GM19463 (cell line): Measurements from ENCODE around the gene VPS18.

ENCODE experiments used
- ATAC-seq: cut with Tn5 transposase; IDR thresholded peaks from one replicate; pipeline ENCODE4 v1.9.1; 2021; ENCODE audit warnings: mild to moderate bottlenecking, moderate library complexity; ENCODE audit not compliant: unreplicated experiment

The VPS18 gene

DNA sequence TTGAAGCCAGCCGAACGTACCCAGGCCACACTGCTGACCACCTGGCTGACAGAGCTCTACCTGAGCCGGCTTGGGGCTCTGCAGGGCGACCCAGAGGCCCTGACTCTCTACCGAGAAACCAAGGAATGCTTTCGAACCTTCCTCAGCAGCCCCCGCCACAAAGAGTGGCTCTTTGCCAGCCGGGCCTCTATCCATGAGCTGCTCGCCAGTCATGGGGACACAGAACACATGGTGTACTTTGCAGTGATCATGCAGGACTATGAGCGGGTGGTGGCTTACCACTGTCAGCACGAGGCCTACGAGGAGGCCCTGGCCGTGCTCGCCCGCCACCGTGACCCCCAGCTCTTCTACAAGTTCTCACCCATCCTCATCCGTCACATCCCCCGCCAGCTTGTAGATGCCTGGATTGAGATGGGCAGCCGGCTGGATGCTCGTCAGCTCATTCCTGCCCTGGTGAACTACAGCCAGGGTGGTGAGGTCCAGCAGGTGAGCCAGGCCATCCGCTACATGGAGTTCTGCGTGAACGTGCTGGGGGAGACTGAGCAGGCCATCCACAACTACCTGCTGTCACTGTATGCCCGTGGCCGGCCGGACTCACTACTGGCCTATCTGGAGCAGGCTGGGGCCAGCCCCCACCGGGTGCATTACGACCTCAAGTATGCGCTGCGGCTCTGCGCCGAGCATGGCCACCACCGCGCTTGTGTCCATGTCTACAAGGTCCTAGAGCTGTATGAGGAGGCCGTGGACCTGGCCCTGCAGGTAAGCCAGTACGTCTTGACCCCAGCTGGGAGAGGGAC is 6.2 kb downstream of the VPS18 start:
- ATAC-seq = no peak

DNA sequence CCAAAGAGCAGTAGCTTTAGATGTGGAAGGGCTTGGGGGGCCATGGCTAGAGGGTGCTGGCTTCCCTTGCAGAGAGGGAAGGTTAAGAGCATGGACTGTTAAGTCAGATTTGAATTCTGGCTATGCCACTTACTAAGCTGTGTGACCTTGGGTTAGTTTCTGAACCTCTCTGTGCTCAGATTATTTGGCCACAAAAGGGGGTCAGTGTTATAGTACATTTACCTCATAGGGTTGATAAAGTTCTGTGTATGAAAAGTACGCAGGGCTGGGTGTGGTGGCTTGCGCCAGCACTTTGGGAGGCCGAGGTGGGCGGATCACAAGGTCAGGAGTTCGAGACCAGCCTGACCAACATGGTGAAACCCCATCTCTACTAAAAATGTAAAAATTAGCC is 6.8 kb downstream of the VPS18 start:
- ATAC-seq = no peak

DNA sequence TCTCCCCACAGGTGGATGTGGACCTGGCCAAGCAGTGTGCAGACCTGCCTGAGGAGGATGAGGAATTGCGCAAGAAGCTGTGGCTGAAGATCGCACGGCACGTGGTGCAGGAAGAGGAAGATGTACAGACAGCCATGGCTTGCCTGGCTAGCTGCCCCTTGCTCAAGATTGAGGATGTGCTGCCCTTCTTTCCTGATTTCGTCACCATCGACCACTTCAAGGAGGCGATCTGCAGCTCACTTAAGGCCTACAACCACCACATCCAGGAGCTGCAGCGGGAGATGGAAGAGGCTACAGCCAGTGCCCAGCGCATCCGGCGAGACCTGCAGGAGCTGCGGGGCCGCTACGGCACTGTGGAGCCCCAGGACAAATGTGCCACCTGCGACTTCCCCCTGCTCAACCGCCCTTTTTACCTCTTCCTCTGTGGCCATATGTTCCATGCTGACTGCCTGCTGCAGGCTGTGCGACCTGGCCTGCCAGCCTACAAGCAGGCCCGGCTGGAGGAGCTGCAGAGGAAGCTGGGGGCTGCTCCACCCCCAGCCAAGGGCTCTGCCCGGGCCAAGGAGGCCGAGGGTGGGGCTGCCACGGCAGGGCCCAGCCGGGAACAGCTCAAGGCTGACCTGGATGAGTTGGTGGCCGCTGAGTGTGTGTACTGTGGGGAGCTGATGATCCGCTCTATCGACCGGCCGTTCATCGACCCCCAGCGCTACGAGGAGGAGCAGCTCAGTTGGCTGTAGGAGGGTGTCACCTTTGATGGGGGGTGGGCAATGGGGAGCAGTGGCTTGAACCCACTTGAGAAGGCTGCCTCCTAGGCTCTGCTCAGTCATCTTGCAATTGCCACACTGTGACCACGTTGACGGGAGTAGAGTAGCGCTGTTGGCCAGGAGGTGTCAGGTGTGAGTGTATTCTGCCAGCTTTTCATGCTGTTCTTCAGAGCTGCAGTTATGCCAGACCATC is 8.6 kb downstream of the VPS18 start:
- ATAC-seq = no peak

DNA sequence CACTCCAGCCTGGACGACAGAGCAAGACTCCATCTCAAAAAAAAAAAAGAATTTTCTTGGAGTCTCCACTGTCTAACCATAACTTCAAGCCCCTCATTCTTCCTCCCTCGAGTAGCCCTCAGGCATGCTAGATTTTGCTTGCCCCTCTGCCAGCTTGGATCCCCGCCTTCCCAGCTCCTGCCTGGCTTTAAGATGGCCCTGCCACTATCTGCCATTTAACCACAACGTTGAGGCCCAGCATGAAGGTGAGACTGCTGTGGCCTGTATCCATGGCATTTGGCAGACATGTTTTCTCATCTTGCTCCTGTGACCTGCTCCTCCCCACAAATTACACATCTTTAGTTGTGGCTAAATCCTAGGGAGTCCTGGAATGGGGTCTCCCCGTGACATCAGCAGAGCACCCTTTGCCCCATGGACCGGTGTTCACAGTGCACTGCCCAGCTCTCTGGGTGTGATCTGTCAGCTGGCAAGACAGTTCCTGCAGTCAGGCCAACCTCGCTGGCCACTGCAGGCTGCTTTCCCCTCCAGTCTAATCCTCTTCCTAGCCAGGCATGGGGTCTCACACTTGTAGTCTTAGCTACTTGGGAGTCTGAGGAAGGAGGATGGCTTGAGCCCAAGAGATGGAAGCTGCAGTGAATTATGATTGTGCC is 10.4 kb downstream of the VPS18 start:
- ATAC-seq = no peak

DNA sequence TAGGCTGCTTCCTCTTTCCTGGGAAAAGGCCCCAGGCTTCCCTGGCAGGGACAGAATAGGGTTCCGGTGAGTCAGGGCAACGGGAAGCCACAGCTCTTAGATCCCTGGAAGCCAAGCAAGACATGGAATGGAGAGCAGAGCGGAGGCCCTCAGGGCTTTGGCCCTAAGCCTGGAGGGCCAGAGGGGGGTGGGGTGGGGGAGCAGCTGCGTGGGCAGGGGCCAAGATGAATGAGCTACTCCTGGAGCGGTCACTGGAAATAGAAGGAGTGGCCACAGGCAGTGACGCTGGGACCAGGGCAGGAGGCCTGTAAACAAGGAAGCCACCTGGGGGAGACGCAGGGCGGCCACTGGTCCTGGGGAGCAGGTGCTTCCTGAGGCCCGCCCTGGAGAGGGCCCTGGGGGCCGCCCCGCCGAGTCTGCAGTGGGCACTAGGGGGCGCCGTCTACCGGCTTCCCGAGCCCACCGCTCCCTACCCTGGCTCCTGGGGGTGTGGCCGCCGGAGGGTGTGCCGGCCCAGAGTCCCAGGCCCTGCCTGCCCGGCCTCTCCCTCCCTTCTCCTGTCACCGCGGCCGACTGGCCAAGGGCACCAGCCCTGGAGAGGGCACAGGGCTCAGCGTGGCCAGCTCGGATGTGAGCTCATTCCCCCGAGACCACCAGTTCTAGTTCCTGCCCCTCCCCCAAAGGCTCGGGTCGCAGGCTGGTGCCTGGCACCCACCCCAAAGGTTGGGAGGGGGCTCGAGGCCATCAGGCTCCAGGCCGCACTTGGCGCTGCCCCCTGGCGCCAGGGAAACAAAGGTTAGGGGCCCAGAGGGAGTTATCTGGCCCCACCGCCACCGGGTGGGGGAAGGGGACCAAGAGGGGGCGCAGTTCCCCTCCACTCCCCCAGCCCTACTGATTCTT is 12.1 kb downstream of the VPS18 start:
- peak; percentile 66 for ATAC-seq

DNA sequence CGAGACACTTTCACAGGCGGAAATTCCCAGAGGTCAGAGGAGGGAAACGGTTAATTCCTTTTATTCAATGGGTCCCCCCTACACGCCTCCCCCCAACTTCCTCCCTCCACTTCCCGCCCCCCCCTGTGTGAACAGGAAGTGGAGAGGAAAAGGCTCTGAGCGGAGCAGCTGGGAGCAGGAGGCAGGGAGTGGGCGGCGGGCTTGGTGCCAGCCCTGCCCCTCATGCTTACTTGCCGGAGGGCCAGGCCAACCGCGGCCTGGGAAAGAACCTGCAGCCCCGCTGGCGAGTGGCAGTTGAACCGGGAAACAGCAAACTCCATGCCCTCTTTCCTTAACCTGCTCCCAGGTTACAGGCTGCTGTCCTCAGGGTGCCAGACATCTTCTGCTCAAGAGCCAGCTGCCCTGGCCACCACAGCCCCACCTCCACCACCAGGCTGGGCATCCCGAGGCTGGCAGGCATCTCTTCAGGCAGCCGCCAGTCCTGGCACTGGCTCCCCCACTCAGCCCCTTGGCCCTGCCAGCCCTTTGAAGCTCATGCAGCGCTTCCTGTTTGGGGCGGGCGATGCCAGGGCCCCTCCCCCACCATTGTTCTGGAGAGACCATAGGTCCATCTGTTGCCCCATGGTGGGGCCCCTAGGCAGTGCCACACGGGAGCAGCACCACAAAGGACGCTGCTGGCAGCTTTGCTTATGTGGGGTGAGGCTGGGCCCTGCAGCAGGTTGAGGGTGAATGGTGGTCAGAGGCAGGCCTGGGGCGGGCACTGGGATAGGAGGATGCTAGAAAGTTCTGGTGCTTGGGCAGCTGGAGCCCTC is 12.9 kb downstream of the VPS18 start:
- ATAC-seq = peak; percentile 12

DNA sequence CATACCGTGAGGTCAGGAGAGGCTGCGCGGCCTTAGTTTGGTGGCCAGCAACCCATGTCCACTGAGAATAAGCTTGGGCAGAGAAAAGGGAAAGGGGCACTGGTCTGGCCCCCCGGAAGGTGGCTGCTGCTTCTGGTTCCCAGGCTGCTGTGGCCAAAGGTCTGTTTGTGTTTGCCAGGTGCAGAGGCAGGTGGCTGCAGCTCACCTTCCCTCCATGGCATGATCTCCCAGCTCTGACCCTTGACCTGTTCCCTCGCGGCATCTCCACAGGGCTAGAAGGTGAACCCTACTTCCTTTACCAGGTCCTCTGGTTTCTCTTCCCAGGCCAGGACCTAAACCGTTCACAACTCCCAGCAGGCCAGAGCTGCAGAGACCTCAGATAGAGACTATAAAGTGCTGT is 13.8 kb downstream of the VPS18 start:
- ATAC-seq = no peak

DNA sequence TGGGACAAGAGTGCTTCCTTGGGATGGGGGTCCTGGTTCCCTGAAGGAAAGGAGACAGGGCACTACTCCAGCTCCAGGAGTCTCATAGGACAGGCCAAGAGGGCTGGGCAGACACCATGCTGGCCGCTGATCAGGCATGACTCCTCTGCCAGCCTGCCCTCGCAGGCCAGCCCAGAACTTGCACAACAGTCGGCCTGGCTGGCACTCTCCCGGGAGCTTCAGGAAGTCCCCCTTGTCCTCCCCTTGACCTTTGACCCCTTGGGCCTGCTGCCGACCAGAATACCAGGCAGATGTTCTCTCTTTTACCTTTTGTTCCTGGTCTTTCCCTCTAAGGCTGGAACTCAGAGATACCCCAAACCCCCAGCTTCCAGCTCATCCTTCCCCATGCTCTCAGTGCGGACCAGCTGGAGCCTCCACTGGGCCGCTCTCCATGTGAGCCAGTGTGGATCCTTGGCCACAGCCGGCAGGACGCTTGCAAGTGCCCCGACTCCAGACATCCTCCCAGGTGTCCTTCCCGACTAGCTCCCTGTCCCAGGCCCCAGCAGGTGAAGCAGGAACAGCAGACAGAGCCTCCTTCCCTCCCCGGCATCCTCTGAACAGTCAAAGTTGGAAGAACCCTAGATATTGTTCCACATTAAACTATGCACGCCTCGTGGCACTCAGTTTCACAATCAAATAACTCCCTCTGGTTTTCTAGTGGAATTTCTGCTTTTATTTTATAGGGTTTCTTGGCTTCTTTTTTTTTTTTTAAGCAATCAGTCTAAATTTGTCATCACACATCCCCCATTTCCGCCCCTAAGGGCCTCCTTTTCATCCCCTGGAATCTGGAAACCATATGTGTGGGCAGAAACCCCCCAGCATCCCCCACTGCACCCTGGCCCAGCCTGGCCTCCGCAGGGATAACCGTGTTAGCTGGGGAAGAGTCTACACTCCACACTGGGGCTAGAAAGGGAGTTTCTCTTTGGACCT is 15.7 kb downstream of the VPS18 start:
- ATAC-seq = no peak

DNA sequence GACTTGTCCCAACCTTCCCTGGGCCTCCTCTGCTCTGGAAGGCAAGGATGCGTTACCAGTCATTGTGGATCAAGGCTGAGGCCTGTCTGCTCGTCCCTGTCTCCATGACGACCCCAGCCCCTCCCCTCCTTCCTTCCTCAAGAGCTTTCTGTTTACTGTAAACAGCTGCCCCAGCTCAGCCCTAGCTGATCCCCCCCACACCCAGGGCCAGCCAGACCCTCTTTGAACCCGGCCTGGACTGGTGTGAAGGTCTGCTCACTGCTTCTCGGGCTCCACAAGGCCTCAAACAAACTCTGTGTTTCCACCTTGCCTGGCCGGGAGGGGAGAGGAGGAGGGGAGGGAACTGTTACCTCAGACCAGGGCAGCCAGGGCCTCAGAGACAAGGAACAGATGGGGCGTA is 16.9 kb downstream of the VPS18 start:
- ATAC-seq = no peak

DNA sequence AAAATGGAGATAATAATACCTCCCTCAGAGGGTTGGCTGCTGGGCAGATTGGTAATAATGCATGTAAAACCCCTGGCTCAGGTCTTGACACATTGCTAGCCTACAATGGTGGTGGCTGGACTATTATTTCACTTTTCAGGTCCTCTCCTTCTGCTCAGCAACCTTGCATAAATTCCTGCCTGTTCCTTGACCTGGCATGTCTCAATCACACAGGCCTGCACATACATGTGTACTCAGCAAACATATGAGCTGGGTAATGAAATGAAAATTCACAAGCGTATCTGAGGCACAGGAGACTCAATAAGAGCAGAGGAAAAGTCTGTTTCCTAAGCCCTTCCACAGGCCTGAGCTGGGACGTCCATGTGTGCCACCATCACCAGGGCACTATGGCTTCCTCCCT is 17.4 kb downstream of the VPS18 start:
- no peak for ATAC-seq

DNA sequence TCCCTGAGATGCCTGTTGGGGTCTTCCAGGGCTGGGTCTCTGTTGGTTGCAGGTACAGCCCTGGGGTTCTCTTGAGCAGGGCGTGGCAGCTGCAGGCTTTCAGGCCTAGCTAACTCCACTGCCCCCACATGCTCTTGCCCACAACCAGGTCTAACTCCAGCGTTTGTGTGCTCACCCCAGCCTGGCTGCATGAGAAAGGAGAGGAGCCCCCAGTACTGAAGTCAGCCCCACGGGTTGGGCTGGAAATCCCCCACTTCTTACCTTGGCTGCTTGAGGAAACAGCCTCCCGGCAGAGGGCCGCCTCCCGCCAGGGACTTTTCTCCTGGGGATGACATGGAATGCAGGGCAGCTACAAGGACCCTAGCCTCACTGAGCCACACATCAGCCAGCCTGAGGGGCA is 18.2 kb downstream of the VPS18 start:
- ATAC-seq = no peak

DNA sequence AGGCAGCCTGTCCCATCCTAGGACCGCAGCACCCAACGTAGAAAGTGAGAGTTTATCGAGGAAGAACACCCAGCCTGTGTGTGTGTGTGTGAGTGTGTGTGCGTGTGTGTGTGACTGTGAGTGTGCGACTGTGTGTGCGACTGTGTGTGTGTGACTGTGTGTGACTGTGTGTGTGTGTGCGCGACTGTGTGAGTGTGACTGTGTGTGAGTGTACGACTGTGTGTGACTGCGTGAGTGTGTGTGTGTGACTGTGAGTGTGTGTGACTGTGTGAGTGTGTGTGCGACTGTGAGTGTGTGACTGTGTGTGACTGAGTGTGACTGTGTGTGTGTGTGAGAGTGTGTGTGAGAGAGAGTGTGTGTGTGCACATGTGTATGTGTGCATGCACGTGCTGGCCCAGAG is 19.8 kb downstream of the VPS18 start:
- ATAC-seq = no peak

DNA sequence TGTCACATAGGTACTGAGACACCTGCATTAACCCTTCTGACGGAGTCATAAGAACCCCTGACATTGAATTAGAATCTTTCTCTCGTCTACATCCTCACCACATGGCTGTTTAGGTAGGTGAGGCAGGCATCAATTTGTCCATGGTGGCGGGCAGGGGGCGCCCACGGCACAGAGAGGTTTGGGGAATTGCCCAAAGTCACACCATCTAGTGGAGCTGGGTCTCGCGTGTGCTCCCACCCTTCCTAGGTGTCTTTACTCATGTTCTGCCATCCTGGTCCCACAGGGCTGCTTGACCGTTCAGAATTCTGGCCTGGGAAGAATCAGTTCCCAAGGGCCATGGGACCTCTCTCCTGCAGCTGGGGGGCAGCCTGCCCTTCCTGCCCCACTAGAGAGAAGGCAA is 20.2 kb downstream of the VPS18 start:
- ATAC-seq = no peak

DNA sequence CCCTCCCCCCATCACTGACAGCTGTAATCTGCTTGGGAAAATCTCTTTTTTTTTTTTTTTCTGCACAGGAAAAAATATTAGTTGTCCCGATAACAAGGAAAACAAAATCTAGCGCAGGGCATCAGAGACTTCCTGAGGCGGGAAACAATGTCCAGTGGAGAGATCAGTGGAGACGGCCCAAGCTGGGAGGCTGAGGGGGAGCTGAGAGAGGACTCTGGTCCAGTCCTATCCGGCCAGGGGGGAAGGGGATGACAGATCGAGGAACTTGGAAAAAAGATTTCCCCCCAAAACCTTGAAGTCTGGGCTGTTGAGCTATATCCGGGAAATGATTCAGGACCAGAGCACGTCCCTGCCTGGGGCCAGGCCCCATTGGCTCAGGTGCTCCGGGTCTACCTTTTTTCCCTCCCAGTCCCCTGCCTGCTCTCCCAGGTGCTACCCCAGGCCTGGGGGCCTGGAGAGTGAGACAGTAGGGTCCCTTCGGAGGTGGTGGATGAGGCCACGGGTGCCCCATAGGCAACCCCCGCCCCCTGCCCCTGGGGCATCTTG is 20.9 kb downstream of the VPS18 start:
- no peak for ATAC-seq

DNA sequence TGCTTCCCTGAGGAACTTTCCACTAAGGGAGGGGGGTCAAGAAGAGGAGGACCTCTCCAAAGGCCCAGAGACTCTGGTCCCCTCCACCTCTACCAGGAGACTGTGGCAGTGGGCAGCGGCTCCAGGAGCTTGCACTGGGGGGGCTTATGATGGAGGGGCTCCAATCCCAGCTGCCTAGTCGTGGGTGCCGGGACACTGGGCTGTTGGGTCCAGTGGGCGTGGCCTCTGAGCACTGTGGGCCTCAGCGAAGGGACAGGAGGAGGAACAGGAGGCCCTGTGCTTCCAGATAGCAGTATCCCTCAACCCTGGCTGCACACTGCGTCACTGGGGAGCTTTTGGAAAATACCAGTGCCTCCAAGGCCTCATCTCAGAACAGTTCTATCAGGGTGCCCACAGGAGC is 21.4 kb downstream of the VPS18 start:
- no peak for ATAC-seq

DNA sequence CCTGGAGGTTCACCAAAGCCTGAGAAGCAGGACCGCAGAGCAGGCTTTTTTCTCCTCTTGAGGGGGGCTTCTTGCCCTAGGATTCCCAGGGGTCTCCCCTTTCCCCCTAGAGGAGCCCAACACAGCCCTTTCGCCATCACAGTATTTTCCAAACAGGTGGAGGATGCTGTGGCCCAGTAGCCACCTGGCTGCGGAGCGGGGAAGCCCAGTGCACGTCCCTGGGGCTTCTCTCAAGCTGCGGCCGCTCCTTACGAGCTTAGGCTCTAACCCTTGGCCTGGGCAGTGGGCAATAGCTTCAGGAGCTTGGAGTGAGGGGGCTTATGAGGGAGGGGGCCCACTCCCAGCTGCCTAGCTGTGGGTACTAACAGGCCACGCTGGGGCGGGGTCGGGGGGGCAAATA is 23.3 kb downstream of the VPS18 start:
- no peak for ATAC-seq

DNA sequence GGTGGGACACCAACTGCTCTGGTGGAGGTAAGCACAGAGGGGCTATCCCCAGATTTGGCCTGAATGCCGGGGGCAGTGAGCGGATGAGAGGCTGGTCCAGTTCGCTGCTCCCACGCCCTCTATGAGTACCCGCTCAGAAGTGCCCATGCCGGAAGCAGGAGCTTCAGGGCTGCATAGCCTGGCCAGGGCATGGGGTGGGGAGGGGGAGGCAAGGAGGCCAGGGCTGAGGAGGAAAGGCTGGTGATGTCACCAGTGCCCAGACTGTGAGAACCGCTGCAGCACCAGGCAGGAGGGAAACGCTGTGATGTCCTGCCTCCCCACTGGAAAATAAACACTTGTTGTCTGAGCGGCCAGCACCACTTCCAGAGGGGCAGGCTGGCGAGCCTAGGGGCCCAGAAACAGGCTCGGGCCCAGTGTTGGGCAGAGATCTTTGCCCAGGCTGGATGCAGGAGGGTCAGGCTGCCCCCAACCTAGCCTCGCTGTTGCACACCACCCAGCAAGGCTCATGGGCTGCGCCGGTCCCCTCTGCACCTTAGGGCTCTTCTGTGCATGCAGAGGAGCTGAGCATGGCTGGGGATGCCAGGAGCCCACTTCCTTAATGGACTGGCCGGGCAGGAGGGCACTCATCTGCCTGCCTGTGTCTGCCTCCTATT is 24.0 kb downstream of the VPS18 start:
- ATAC-seq = no peak
